K562 (cell line): ENCODE measurements around the gene PPP1R13L. TPM values are rescaled to one million over a fixed set of nuclear protein-coding genes. Genes with fewer than 3 reads are reported as not detected.
A peak's percentile ranks its signal among the peaks of the same experiment; 100 is the strongest.

Experiments used
- ADNP ChIP-seq: fragments of 200-800 bp; sonication (Bioruptor generic); IDR thresholded peaks from 2 replicates; pipeline ENCODE4 v1.6.1; 2016; ENCODE audit warnings: missing genetic modification characterization, missing compliant biosample characterization
- ARID2 ChIP-seq: fragments of 450-650 bp; IDR thresholded peaks from 2 replicates; pipeline ENCODE4 v1.6.1; 2017; ENCODE audit warnings: antibody characterized with exemption, mild to moderate bottlenecking
- ATF1 ChIP-seq, 2 experiments: fragments of 450-650 bp in 1 of 2; IDR thresholded peaks; 2 replicates each; pipeline ENCODE4 v1.6.1; 2016; ENCODE audit warnings: missing compliant biosample characterization in 1 of 2, missing genetic modification characterization in 1 of 2
- CC2D1A ChIP-seq: fragments of 450-650 bp; IDR thresholded peaks from 2 replicates; pipeline ENCODE4 v1.6.1; 2017; ENCODE audit warnings: mild to moderate bottlenecking
- CHD2 ChIP-seq: IDR thresholded peaks from 2 replicates; pipeline ENCODE4 v1.6.1; 2011; ENCODE audit warnings: low read depth, low read length
- EGR1 ChIP-seq: fragments of 450-650 bp; conservative IDR thresholded peaks from 2 replicates; pipeline ENCODE4 v1.6.1; 2017; ENCODE audit warnings: mild to moderate bottlenecking
- FOS ChIP-seq: IDR thresholded peaks from 3 replicates; pipeline ENCODE4 v1.6.1; 2011; ENCODE audit not compliant: insufficient read length; ENCODE audit errors: extremely low read depth
- HLTF ChIP-seq: fragments of 450-650 bp; IDR thresholded peaks from 2 replicates; pipeline ENCODE4 v1.6.1; 2016
- HMBOX1 ChIP-seq: sonication (generic); IDR thresholded peaks from 2 replicates; pipeline ENCODE4 v1.6.1; 2016
- HMGN3 ChIP-seq: IDR thresholded peaks from 2 replicates; pipeline ENCODE4 v1.6.1; 2011; ENCODE audit warnings: borderline replicate concordance, low read depth, mild to moderate bottlenecking, mixed read lengths, low read length; ENCODE audit not compliant: insufficient read length; ENCODE audit errors: extremely low read depth
- KDM4B ChIP-seq, 2 experiments: fragments of 450-650 bp in 1 of 2; sonication (generic) in 1 of 2; IDR thresholded peaks; 2 replicates each; pipeline ENCODE4 v1.6.1; 2016 to 2017; ENCODE audit warnings: borderline replicate concordance in 2 of 2, antibody characterized with exemption in 1 of 2, low read depth in 1 of 2, mild to moderate bottlenecking in 1 of 2
- KDM5B ChIP-seq: fragments of 200-600 bp; sonication (generic); IDR thresholded peaks from 2 replicates; pipeline ENCODE4 v1.6.1; 2012; ENCODE audit warnings: low read depth, mild to moderate bottlenecking, moderate library complexity, low read length, control low read depth, inconsistent platforms; ENCODE audit not compliant: insufficient replicate concordance
- MNT ChIP-seq, 2 experiments: fragments of 450-650 bp; conservative IDR thresholded peaks; 2 replicates each; pipeline ENCODE4 v1.6.1; 2017; ENCODE audit warnings: mild to moderate bottlenecking in 2 of 2, moderate library complexity in 2 of 2
- NEUROD1 ChIP-seq: fragments of 150-350 bp; IDR thresholded peaks from 2 replicates; pipeline ENCODE4 v1.6.1; 2014; ENCODE audit warnings: borderline replicate concordance, low read length, low read depth; ENCODE audit not compliant: partially characterized antibody
- NFATC3 ChIP-seq: fragments of 450-650 bp; IDR thresholded peaks from 2 replicates; pipeline ENCODE4 v1.6.1; 2017; ENCODE audit warnings: mild to moderate bottlenecking
- NFRKB ChIP-seq: fragments of 450-650 bp; IDR thresholded peaks from 2 replicates; pipeline ENCODE4 v1.6.1; 2016; ENCODE audit warnings: low read depth
- PRDM10 ChIP-seq: fragments of 450-650 bp; IDR thresholded peaks from 2 replicates; pipeline ENCODE4 v1.6.1; 2018; ENCODE audit not compliant: partially characterized antibody
- SUPT5H ChIP-seq: fragments of 450-650 bp; IDR thresholded peaks from 2 replicates; pipeline ENCODE4 v1.6.1; 2016
- TBP ChIP-seq: optimal IDR thresholded peaks from 2 replicates; pipeline ENCODE3; 2011; ENCODE audit warnings: low read depth, low read length, improper control_type of control experiment
- TEAD2 ChIP-seq: fragments of 450-650 bp; IDR thresholded peaks from 2 replicates; pipeline ENCODE4 v1.6.1; 2016; ENCODE audit warnings: missing genetic modification characterization, control low read depth, missing compliant biosample characterization
- YY1 ChIP-seq, 3 experiments: IDR thresholded peaks; 2 replicates each; pipeline ENCODE4 v1.6.1; 2011; ENCODE audit warnings: low read length in 2 of 3, mild to moderate bottlenecking in 2 of 3, moderate library complexity in 2 of 3, borderline replicate concordance in 1 of 3, control low read depth in 1 of 3, low read depth in 1 of 3; ENCODE audit not compliant: insufficient read depth in 3 of 3, insufficient replicate concordance in 2 of 3, control insufficient read depth in 1 of 3, insufficient read length in 1 of 3; ENCODE audit errors: extremely low read depth in 1 of 3
- ZFX ChIP-seq: sonication (generic); formaldehyde crosslinking; IDR thresholded peaks from 2 replicates; pipeline ENCODE4 v1.8.0; 2022; ENCODE audit warnings: mild to moderate bottlenecking, missing genetic modification reagents, moderate library complexity
- polyA plus RNA-seq, 8 experiments: library from polyadenylated mRNA; depleted of rRNA in 4 of 8; stranded (reverse) in 5 of 8; unstranded in 3 of 8; fragments of >200 nt; fragmentation: Nextera tagmentation in 2 of 8; fragmentation: Illumina TruSeq in 1 of 8; extraction: Ambion mirVana in 2 of 8; extraction: Trizol in 1 of 8; gene quantifications; 2 replicates each; pipeline versions ENCODE4 v1.2.1 to v1.2.3, GENCODE V29; 2011 to 2014; ENCODE audit warnings: inconsistent platforms in 1 of 8, missing spikeins in 1 of 8
- total RNA-seq, 7 experiments: library from RNA; depleted of rRNA in 6 of 7; stranded (reverse); fragments of >200 nt in 6 of 7; fragmentation: Illumina TruSeq in 2 of 7; extraction: Trizol in 2 of 7; gene quantifications; 2 replicates each; pipeline versions ENCODE4 v1.2.1 to v1.2.3, GENCODE V29; 2011 to 2021; ENCODE audit warnings: low replicate concordance in 1 of 7

Gene PPP1R13L
- total and polyA plus RNA-seq, 9 of the 15 experiments (the other 6 are each of a cell fraction or from before 2014, with no cell fraction given): 0.32 to 6.7 (median 2.0) TPM

GRCh38 chr19:45370410-45371204, 34.3 kb downstream of the PPP1R13L start, which contains the start of gene ERCC2 (continued):
- TF ChIP-seq MNT (conservative IDR thresholded peaks at IDR 0.05) (0 out of 4 replicates have a peak, but pooled peaks of 1 of the 2 experiments have one; percentile 44), ZFX (CRISPR knock-in tag) (peak; percentile 98), NEUROD1 (peak; percentile 94), CHD2 (peak; percentile 88), TEAD2 (no peak), NFATC3 (peak; percentile 30; the same call in 1 of the 2 replicates), HLTF (peak; percentile 75; the same call in 1 of the 2 replicates), TBP (peak; percentile 43), PRDM10 (peak; percentile 3), ARID2 (peak; percentile 32; the same call in 1 of the 2 replicates), FOS (peak; percentile 97), NFRKB (peak; percentile 97), SUPT5H (peak; percentile 84), HMGN3 (peak; percentile 0), ATF1 (CRISPR knock-in tag; IDR thresholded peaks at IDR 0.05) (no peak), ATF1 (tag; IDR thresholded peaks at IDR 0.05) (peak; percentile 79), CC2D1A (peak; percentile 57; the same call in 1 of the 2 replicates), EGR1 (0 out of 2 replicates have a peak, but pooled peaks have one; percentile 10), ADNP (tag) (no peak), KDM5B (peak; percentile 77), KDM4B (IDR thresholded peaks at IDR 0.05; ENCODE audit: borderline replicate concordance in 2 of 2, low read depth in 1 of 2) (no peak), YY1 (IDR thresholded peaks at IDR 0.05; ENCODE audit: borderline replicate concordance in 1 of 3, control insufficient read depth in 1 of 3, extremely low read depth in 1 of 3, insufficient read depth in 3 of 3, insufficient read length in 1 of 3, insufficient replicate concordance in 2 of 3, low read depth in 1 of 3, low read length in 2 of 3) (peak in 1 of 3 experiments; percentile 81), HMBOX1 (no peak)
